Lung microvascular endothelial cell (primary cell): ENCODE results near the gene PIP5K1A. TPM values are rescaled to one million over a fixed set of nuclear protein-coding genes. Genes with fewer than 3 reads are reported as not detected.
"Not testable (repeated sequence)": the region's sequence is repeated elsewhere in the genome, so short reads cannot be mapped to it uniquely, and the experiment has no call there.

Experiments used
- DNase-seq, 2 donors: peaks; one replicate each; pipeline versions ENCODE4 v3.0.0 to v3.0.0-alpha.2; 2010; ENCODE audit warnings: low read depth in 2 of 2
- total RNA-seq: library from RNA; depleted of rRNA; stranded (reverse); fragments of >200 nt; gene quantifications from 2 replicates; pipeline ENCODE4 v1.2.1, GENCODE V29; 2014

PIP5K1A gene
- total RNA-seq = 30.1 and 39.1 TPM in 2 replicates

- DNase-seq = peak; percentile 98 to 99
Observed at GRCh38 chr1:151198254-151199127, at the start of gene PIP5K1A. Gene PIP5K1A (plus strand): TSS chr1:151198552. CDS start chr1:151198997, 445 bp downstream.

- no peak for DNase-seq
Observed at GRCh38 chr1:151156515-151156819, 41.9 kb upstream of the PIP5K1A start, which contains the start of gene TNFAIP8L2. Gene TNFAIP8L2 (plus strand): TSS chr1:151156649. CDS start chr1:151158698, 2,049 bp downstream.

DNA sequence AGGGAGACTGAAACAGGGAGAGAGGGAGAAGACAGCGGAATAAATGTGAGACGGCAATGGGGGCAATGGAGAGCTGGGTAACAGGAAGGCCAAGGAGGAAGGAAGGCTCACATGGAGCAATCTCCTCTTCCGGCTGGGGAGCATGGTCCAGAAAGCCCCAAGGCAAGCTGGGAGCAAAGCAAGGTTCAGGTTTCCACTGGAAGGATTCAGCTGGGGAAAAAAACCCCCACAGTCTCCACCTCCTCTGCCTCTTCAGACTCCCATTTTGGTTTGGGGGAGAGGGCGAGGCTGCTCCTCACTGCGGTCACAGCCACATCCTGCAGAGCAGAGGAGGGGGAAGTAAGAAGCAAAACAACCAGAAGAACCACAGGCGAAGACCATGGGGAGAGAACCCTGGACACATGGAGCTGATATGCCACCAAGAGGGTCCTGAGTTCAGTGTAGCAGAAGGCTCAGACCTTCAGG, 41.3 kb upstream of the PIP5K1A start:
- no peak for DNase-seq

DNA sequence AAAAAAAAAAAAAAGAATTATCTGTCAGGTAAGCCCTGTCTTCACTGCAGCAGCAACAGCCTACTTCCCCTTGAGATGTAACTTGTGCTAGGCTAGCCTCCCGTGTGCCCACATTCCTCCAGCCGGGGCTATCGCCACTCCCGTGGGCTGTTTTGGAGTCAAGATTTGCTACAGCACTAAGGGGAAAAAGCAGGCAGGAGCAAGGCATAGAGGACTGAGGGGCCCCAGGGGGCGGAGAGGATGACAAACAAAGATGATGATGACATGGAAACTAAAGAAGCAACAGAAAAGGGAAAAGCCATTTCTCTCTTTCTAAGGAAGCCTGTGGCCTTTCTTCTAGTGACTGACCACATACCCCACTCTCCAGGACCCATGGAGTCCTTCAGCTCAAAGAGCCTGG, 40.0 kb upstream of the PIP5K1A start:
- DNase-seq = no peak

- DNase-seq = peak in 1 of 2 donors; percentile 75
Observed at GRCh38 chr1:151158751-151159251, 39.6 kb upstream of the PIP5K1A start.

DNA sequence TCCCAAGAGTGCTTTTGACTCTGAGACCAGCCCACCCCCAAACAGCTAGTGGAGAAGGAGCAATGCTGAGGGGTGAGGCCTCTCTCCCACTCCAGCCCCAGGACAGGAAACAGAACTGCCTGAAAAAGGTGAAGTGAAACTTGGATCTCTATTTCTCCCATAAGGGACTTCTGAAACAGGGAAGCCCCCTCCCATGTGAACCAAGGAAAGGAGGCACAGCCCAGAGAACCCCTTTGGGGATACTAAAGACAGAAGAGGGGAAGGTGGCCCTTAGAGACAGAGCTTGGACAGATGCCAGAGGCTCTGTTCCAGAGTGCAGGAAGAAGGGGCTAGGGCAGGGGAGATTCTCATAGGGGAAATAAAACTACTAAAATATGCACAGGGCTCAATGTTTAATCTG, 39.0 kb upstream of the PIP5K1A start:
- no peak for DNase-seq

- DNase-seq = peak in 1 of 2 donors; percentile 16
Observed at GRCh38 chr1:151164732-151165280, 33.5 kb upstream of the PIP5K1A start.

- peak; percentile 33 to 46 for DNase-seq
Observed at GRCh38 chr1:151165281-151165737, 33.0 kb upstream of the PIP5K1A start.

- DNase-seq = peak; percentile 97 to 99
Observed at GRCh38 chr1:151165738-151166504, 32.4 kb upstream of the PIP5K1A start, which contains the start of the genes LYSMD1 and SCNM1. Gene LYSMD1 (minus strand): TSS chr1:151165902. CDS start chr1:151165258, 644 bp downstream. Gene SCNM1 (plus strand): TSS chr1:151166144. CDS start chr1:151166153, 9 bp downstream.

- peak; percentile 20 to 64 for DNase-seq
Observed at GRCh38 chr1:151166505-151166956, 31.8 kb upstream of the PIP5K1A start.

GRCh38 chr1:151167116-151167515, 31.2 kb upstream of the PIP5K1A start:
- no peak for DNase-seq

DNA sequence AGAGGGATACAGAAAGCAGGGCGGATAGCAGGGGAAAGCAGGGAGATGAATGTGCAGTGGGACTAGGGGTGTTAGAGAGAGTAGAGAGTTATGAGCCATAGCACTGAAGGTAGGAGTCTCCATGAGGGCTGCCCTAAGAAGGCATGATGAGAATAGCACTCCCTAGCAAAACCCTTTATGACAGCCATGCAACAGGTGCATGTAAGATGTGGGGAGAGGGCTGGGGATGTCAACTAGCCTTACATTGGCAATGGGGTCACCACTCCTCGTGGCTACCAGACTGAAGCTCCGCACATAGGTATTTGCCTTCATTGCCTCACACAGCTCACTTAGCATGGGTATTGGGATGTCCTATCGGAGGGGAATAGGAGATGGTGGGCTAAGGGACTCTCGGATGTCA, 27.2 kb upstream of the PIP5K1A start:
- DNase-seq = no peak

DNA sequence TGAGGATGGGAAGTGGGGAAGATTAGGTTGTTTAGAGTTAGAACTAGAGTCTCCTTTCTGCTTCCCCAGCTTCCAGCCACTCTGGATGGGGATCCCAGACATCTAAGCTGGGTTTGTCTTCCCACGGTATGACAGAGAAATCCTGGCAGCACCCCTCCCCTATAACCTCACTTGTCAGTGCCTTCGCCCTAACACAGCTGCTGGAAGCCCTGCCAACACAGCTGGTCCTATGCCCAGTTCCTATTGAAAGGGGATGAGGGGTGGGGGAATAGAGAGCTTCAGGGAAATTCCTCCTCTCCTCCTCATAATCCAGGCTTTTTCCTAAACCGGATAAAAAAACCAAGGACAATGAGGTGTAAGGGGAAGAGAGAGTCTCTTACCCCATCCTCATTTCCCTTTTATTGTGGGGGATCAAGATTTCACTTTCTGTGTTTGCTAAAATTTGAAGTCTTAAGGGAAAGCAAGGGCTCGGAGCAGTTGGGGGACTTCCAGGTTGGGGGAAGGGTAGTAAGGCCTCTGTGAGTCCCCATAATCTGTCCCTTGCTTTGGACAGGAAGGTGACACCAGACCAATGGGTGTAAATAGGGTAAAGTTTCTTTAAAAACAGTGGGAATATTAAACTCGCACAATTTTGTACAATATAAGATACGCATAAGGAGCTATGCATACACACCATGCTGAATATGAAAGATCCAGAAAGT, 23.2 kb upstream of the PIP5K1A start:
- DNase-seq = peak in 1 of 2 donors; percentile 33

DNA sequence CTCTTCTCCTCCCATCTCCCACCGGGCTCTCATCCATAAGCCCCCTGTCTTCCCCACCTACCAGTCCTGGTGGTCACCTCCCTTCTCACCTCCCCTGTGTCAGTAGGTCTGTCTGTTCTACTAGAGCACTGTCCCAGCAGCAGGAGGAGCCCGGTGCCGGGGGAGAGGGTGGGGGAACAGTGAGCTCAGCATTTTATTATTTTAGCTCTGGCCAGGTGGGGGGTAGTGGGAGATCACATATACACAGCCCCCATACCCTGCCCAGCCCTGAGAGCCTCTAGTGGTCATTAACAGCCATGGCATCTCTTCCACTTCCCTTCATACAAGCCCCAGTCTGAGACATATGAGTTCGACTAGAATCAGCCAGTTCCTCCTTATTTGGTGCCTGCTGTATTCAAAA, 22.5 kb upstream of the PIP5K1A start, which contains the start of gene TMOD4:
Gene TMOD4, minus strand, starts transcription at position 119 of the 400 bp plus-strand sequence. CDS start 1,106 bp downstream, outside the sequence.
- DNase-seq = peak; percentile 45 to 51

DNA sequence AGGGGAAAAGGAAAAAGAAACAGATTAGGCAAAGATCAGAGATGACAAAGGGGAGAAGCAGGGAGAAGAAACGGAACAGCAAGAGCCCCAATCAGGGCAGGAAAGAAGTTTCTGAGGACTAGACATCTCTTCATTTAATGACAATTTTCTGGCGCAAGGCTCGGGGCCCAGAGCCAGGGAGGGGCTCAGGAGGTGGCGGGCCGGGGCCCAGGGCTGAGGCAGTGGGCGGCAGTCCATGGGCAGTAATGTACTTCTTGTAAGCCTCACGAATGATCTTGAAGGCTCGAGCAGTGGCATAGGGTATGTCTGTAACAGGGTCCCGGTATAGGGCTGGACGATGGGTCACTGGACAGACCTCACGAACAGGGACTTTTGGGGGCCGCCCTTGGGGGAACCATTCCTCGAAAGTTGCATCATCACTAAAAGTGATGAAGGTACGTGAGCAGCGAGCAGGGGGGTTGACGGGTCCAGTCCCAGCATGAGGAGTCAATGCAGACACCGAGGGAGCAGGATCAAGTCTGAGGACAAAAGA, 21.8 kb upstream of the PIP5K1A start:
- DNase-seq = no peak

GRCh38 chr1:151184211-151184610, 14.1 kb upstream of the PIP5K1A start:
- no peak for DNase-seq

DNA sequence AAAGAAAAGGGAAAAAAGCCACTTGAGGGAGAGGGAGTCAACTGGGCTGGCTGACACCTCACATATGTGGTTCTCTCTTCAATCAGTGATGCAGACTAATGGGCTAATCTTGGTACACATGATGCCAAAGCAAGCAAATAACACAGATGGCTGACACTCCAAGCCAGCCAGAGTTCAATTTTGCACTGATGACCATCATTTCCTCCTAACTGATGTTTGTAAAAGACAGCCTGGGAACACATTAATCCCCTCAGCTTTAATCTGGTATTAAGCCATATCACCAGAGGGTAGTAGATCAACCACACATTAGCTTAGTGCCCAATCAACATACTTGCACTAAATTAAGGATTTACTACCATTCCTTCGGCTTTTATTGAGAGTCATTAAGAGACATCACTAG, 11.1 kb upstream of the PIP5K1A start:
- DNase-seq = no peak

DNA sequence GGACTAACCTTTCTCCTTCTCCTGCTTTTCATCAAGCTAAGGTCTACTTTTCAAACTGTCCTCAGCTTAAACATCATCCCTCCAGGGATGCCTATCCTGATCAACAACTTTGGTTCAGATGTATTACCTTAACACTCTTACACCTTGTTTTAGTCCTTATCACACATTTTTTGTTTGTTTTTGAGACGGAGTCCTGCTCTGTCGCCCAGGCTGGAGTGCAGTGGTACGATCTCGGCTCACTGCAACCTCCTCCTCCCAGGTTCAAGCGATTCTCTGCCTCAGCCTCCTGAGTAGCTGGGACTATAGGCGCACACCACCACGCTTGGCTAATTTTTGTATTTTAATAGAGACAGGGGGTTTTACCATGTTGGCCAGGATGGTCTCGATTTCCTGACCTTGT, 9.7 kb upstream of the PIP5K1A start:
- DNase-seq = not testable (repeated sequence)

DNA sequence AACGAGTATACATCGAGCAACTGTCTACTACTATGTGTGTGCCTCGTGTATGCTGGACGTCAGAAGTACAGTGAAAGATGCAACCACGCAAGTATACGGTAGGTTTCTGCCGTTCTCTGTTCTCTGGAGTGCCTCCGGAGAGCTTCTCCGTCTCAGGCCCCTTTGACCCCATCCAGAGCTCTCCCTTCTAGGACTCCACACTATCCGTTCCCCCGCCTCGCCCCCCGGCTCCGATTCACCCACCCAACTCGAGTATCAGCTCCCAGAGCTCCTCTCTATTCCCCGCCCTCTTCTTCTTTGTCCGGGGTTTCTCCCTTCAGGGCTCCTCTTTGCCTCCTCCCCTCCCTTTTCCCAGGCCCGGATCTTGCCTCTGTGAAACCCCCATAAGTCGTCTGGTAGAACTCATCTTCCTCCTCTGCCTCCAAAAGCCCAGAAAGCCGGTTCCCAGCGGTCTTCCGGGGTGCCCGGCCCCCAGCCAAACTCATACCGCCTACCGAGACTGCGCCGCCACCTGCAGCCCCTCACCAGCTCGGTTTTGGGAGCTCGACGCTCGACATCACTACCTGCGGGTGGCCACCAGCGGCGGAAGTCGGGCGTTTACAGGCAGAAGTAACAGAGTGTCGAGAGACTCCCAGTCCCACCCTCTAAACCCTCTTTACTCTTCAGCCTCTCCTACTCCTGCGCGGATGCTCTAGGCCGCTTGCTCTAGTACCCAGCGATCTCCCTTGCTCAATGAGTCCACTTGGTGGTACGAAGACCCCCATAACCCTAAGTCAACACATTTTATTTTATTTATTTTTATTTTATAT, 8.5 kb upstream of the PIP5K1A start, which contains the start of gene VPS72:
Gene VPS72, minus strand, starts transcription at position 561 of the 809 bp plus-strand sequence. Its CDS starts 76 bp downstream, at position 485.
- peak; percentile 92 for DNase-seq
